Glutamatergic neuron (in vitro differentiated cells): Measurements from ENCODE around the gene SUMO3. TPM values are rescaled to one million over a fixed set of nuclear protein-coding genes. Genes with fewer than 3 reads are reported as not detected.

ENCODE experiments used
- DNase-seq: peaks from one replicate; pipeline ENCODE4 v3.0.0; 2022
- H3K27ac Mint-ChIP-seq: one replicate; pipeline ENCODE4 v1.8.0; 2020; ENCODE audit warnings: mild to moderate bottlenecking, mixed read lengths, inconsistent platforms; ENCODE audit not compliant: unreplicated experiment
- H3K27me3 Mint-ChIP-seq: one replicate; pipeline ENCODE4 v1.8.0; 2020; ENCODE audit warnings: mild to moderate bottlenecking, moderate library complexity, mixed read lengths, inconsistent platforms; ENCODE audit not compliant: unreplicated experiment
- H3K36me3 Mint-ChIP-seq: one replicate; pipeline ENCODE4 v1.8.0; 2020; ENCODE audit warnings: mild to moderate bottlenecking, mixed read lengths, inconsistent platforms; ENCODE audit not compliant: unreplicated experiment
- H3K4me1 Mint-ChIP-seq: one replicate; pipeline ENCODE4 v1.8.0; 2020; ENCODE audit warnings: mild to moderate bottlenecking, low read depth, mixed read lengths, inconsistent platforms; ENCODE audit not compliant: unreplicated experiment
- H3K4me3 Mint-ChIP-seq: one replicate; pipeline ENCODE4 v1.8.0; 2020; ENCODE audit warnings: mild to moderate bottlenecking, mixed read lengths, inconsistent platforms; ENCODE audit not compliant: unreplicated experiment
- H3K9me3 Mint-ChIP-seq: one replicate; pipeline ENCODE4 v1.8.0; 2020; ENCODE audit warnings: mild to moderate bottlenecking, moderate library complexity, mixed read lengths, inconsistent platforms; ENCODE audit not compliant: unreplicated experiment
- total RNA-seq: library from RNA; stranded (reverse); fragmentation: NEBNext Ultra II Directional; extraction: Animal tissue kit (Norgen Biotek cat#: 25700); gene quantifications from one replicate; pipeline ENCODE4 v1.2.1, GENCODE V29; 2021; ENCODE audit not compliant: unreplicated experiment
- TF ChIP-seq, protein P1 (sequence below): fragments of 200-600 bp; sonication (generic); IDR thresholded peaks from one replicate; pipeline ENCODE4 v1.5.0; 2021; ENCODE audit not compliant: partially characterized antibody, unreplicated experiment

Gene SUMO3
- total RNA-seq, 1 donor from 2014 or later: 63.5 TPM

- Mint-ChIP-seq H3K36me3 (no peaks in the 10 kb centered on the region), H3K4me1 (peaks cover 5% of the 10 kb centered on the region), H3K27ac (no peak overlapping the region), H3K9me3 (peaks cover 7% of the 10 kb centered on the region), H3K4me3 (no peak overlapping the region), H3K27me3 (peaks cover 13% of the 10 kb centered on the region)
- no peak for DNase-seq
- TF ChIP-seq, protein P1, sequence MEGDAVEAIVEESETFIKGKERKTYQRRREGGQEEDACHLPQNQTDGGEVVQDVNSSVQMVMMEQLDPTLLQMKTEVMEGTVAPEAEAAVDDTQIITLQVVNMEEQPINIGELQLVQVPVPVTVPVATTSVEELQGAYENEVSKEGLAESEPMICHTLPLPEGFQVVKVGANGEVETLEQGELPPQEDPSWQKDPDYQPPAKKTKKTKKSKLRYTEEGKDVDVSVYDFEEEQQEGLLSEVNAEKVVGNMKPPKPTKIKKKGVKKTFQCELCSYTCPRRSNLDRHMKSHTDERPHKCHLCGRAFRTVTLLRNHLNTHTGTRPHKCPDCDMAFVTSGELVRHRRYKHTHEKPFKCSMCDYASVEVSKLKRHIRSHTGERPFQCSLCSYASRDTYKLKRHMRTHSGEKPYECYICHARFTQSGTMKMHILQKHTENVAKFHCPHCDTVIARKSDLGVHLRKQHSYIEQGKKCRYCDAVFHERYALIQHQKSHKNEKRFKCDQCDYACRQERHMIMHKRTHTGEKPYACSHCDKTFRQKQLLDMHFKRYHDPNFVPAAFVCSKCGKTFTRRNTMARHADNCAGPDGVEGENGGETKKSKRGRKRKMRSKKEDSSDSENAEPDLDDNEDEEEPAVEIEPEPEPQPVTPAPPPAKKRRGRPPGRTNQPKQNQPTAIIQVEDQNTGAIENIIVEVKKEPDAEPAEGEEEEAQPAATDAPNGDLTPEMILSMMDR: no peak
These were observed 26.4 kb upstream of the SUMO3 start for GRCh38 chr21:44844256-44844655.

DNA sequence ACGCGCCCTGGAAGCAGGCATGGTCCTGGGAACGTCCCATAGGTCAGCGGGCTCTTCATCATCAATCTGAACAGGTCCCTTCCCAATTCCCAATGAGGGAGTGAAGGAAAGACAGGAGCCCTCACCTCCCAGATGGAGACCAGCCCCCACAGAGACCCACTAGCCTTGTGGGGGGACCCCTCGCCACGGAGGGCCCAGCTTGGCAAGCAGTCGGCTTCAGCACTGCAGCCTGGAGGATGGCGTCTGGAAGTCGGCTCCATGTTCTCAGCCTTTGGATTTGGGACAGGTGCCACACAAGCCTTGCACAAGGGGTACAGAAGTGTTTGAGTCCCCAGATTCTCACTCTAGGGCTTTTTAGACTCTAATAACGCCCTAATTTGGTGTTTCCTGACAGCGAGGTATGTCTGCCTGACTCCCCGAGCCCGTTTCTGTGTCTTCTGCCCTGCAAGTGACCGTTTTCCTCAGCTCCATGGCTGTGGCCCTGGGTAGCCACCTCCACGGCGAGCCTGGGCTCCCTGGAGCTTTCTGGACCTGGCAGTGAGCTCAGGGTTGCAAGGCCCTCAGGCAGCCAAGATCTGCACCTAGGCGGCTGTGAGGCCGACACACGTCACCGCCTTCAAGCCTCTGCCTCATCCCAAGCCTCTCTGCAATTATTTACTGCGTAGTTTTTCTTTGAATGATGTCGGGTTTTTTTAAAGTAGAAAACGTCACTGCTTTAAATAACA is 25.0 kb upstream of the SUMO3 start:
- TF ChIP-seq, protein P1: no peak
- H3K9me3 Mint-ChIP-seq: peaks cover 8% of the 10 kb centered on the region
- H3K27me3 Mint-ChIP-seq: peaks cover 10% of the 10 kb centered on the region

GRCh38 chr21:44842087-44842486 is 24.2 kb upstream of the SUMO3 start:
- peaks cover 8% of the 10 kb centered on the region for H3K9me3 Mint-ChIP-seq
- peaks cover 5% of the 10 kb centered on the region for H3K4me1 Mint-ChIP-seq
- TF ChIP-seq, protein P1: no peak
- no peak for DNase-seq
- no peaks in the 10 kb centered on the region for H3K36me3 Mint-ChIP-seq
- H3K27ac Mint-ChIP-seq: no peak overlapping the region
- H3K27me3 Mint-ChIP-seq: peaks cover 12% of the 10 kb centered on the region
- no peak overlapping the region for H3K4me3 Mint-ChIP-seq

More for the DNA sequence above, 25.0 kb upstream of the SUMO3 start:
- Mint-ChIP-seq H3K36me3 (no peaks in the 10 kb centered on the region), H3K27ac (no peak overlapping the region), H3K4me3 (no peak overlapping the region), H3K4me1 (peaks cover 5% of the 10 kb centered on the region)
- no peak for DNase-seq

DNA sequence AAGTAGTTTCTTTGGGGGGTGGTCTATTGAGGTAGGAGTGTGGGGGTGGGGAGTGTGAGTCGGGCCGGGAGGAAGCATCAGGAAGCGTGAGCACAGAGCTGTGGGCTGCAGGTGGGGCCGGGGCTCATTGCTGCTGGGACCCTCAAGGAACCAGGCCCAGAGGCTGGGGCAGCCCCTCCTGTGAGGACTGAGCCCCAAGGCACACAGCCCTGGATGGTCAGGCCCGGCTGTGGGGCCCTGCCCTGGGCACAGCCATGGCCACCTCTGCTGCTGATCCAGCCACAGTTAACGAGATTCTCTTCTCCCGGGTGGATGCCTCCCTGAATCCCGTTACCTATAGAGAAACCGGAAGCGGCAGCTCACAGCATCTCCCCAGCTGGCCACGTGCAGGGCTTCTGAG is 22.9 kb upstream of the SUMO3 start:
- Mint-ChIP-seq H3K4me1 (peaks cover 6% of the 10 kb centered on the region), H3K36me3 (no peaks in the 10 kb centered on the region), H3K27me3 (peaks cover 13% of the 10 kb centered on the region), H3K27ac (no peak overlapping the region), H3K4me3 (no peak overlapping the region), H3K9me3 (peaks cover 5% of the 10 kb centered on the region)
- TF ChIP-seq, protein P1: no peak
- no peak for DNase-seq

- Mint-ChIP-seq H3K36me3 (no peaks in the 10 kb centered on the region), H3K27ac (no peak overlapping the region), H3K27me3 (peaks cover 8% of the 10 kb centered on the region), H3K4me3 (no peak overlapping the region), H3K4me1 (peaks cover 4% of the 10 kb centered on the region), H3K9me3 (peaks cover 5% of the 10 kb centered on the region)
- TF ChIP-seq, protein P1: no peak
- DNase-seq: no peak
These were observed 21.1 kb upstream of the SUMO3 start for GRCh38 chr21:44838951-44839350.
